HG02852 (cell line): ENCODE results near the gene ITPR2.

ENCODE experiments used
- ATAC-seq: cut with Tn5 transposase; IDR thresholded peaks from one replicate; pipeline ENCODE4 v1.9.1; 2021; ENCODE audit warnings: mild to moderate bottlenecking, moderate library complexity; ENCODE audit not compliant: unreplicated experiment

ITPR2 gene

GRCh38 chr12:26599096-26599695 is 233.8 kb downstream of the ITPR2 start:
- no peak for ATAC-seq

GRCh38 chr12:26595806-26596205 is 237.2 kb downstream of the ITPR2 start:
- no peak for ATAC-seq

DNA sequence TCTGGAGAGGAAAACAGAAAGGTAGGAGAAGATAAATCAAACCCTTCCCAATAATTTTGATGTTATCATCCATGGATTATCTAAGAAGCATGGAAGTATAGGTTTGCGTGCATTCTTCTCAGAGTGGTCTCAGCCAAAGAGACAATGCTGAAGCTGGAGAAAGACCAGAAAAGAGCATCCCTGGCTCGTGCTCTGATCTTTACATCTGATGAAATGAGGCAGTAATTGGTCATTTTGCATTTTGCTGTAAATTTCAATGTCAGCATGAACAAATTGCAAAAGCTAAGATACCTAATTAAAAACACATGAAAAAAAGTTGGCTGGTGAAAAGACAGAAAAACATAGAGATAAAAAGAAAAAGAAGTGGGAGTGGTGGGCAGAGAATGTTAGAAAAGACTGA is 252.4 kb downstream of the ITPR2 start:
- ATAC-seq: no peak

- no peak for ATAC-seq
Observed at GRCh38 chr12:26576266-26576665, 256.7 kb downstream of the ITPR2 start.

DNA sequence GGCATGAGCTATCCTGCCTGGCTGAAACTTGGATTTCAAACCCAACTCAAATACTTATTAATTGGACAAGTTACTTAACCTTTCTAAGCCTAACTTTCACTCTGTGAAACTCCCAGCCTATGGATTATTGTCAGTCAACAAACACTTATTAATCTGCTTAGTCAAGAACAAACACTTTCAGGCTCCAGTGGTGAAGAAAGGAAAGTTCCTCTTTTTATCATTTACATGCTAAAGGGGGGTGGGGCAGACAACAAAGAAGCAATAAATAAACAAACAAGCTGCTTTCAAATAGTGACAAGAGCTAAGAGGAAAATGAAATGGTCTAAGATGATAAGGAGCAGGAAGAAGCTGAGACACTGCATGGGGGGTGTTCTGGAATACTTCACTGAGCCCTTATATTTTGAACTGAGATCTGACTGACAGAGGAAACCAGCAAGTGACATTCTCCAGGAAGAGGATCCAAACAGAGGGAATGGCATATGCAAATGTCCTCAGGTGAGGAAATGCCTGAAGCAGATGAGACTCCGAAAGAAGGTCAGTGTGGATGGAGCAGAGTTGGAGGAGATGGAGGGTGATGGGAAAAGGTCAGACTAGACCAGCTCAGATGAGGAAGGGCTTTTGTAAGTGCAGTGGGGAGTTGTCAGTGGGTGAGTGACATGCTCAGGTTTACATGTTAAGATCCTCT is 259.6 kb downstream of the ITPR2 start:
- no peak for ATAC-seq

- ATAC-seq: no peak
Observed at GRCh38 chr12:26572137-26572536, 260.9 kb downstream of the ITPR2 start.

GRCh38 chr12:26571560-26571959 is 261.4 kb downstream of the ITPR2 start:
- ATAC-seq: no peak

GRCh38 chr12:26567126-26567525 is 265.9 kb downstream of the ITPR2 start:
- ATAC-seq: no peak

GRCh38 chr12:26566675-26567074 is 266.3 kb downstream of the ITPR2 start:
- ATAC-seq: no peak

DNA sequence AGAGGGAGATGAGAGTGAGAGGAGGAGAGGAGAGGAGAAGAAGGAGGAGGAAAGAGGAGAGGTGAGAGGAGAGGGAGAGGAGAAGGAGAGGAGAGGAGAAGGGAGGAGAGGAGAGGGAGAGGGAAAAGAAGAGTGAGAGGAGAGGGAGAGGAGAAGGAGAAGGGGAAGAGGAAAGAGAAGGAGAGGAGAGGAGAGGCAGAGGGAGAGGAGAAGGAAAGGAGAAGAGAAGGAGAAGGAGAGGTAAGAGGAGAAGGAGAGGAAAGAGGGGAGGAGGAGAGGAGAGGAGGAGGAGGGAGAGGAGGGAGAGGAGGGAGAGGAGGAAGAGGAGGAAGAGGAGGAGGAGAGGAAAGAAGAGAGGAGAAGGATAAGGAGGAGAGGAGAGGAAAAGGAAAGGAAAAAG is 266.8 kb downstream of the ITPR2 start:
- no peak for ATAC-seq

- ATAC-seq: no peak
Observed at GRCh38 chr12:26564391-26564790, 268.6 kb downstream of the ITPR2 start.

DNA sequence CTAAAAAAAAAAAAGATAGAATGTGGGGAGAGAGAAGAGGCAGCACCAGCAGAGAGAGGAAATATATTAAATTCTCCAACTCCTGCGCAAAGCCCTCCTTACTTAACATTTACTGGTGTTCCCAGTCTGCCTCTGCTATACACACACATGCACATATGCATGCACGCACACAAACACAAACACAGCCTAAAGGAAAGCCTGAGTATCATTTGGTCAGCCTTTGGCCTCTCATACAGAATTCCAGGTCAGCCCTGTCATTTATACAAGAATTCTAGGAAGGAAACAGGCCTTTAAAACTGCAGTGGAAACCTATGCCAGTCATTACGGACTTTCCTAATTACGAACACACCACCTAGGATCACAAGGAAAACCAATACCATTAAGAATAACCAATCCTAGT is 269.4 kb downstream of the ITPR2 start:
- no peak for ATAC-seq

DNA sequence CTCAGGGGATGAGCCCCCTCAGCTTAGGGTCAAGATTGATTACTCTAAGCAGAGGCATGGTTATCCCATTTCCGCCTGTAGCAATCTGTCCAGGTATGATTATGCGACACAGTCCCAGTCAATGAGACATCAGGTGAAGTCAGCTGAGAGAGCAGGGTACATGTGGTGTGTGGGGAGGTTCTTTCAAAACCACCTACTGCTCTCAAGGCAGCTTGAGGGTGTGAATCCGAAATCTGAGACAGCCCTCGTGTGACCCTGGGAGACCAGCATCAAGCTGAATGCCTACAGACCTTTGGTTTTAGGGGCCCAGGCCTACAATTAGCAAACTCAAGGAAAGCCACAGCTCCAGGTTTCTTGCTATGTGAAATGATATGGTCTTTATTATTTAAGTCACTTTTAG is 275.7 kb downstream of the ITPR2 start:
- no peak for ATAC-seq

- no peak for ATAC-seq
Observed at GRCh38 chr12:26556916-26557315, 276.1 kb downstream of the ITPR2 start.

DNA sequence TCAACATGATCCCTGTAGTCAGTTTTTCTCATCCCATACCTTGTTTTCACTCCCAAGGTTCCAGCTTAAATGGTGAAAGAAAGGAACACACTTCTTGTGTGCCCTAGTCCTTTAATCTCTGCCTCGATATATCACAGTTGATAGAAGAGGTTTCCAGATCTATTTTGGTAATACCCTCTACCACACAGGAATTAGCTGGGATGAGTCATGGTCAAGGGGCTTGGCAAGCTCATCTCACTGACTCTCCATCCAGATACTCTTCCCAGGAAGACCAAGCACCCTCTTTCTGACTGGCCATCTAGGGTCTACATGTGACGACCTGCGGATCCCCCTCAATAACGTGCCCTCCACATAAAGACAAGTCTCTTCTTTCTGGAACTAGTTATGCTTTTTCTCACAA is 277.9 kb downstream of the ITPR2 start:
- ATAC-seq: no peak

GRCh38 chr12:26554332-26554731 is 278.7 kb downstream of the ITPR2 start:
- ATAC-seq: no peak

DNA sequence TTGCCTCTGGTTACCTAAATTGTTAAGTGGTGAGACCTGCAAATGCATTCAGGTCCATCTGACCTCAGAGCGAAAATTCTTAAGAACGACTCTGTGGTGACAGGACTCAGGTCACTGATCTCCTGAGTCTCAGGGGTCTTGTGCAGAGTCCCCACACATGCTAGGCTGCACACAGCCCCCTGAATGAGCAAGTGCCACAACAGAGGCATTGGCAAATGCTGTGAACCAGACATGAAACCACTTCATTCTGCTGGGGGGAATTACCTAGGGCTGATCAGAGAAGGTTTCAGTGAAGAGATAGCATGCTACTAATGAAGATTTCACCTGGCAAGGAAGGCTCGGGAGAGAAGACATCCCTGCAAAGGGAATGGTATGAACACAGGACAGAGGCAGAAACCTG is 281.6 kb downstream of the ITPR2 start:
- no peak for ATAC-seq

DNA sequence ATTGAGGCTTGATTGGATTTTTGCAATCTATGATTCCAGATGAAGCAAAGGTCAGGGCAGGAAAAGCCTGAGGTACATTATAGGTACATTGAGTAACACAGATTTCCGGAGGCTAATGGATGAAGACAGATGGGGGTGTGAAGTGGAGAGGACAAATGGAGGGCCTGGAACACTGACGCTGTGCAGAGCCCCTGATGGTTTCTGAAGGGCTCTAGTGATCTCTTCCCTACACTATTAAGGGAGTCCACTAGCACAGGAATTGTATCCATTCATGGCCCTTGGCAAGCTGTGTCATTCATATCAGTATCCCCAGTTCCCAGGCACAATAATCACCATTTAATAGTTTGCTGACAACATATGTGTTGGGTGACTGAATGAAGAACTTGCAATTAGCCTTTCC is 284.8 kb downstream of the ITPR2 start:
- no peak for ATAC-seq

DNA sequence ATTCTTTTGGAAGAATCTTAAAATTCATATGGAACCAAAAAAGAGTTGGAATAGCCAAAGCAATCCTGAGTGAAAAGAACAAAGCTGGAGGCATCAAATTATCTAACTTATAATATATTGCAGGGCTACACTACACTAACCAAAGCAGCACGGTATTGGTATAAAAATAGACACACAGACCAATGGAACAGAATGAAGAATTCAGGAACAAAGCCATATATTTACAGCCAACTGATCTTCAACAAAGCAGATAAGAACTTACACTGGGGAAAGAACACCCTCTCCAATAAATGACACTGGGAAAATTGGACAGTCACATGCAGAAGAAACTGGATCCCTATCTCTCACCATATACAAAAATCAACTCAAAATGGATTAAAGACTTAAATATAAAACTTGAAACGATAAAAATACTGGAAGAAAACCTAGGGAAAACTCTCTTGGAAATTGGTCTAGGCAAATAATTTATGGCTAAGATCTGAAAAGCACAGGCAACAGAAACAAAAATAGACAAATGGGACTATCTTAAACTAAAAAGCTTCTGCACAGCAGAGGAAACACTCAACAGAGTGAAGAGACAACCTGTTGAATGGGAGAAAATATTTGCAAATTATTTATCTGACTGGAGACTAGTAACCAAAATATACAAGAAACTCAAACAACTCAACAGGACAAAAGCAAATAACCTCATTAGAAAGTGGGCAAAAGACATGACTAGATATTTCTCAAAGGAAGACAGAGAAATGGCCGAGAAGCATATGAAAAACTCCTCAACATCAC is 286.3 kb downstream of the ITPR2 start:
- ATAC-seq: no peak

DNA sequence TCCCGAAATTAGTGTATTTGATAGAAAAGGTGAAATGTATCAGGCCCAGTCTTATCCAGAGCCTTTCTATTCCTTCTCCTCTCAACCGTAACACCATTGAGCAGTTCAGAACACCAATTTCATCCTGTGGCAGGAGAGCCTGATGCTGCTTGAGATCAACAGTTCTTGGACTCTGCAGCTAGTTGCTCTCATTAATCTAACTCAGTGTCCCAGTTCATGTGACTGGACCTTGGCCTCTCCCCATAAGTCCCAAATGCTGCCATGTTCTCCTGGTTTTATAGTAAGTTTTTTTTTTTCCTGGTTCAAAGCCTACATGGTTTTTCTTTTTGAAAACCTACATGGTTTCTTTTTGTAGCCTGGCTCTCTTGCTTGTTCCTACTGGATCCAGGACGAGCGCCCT is 293.9 kb downstream of the ITPR2 start:
- no peak for ATAC-seq

GRCh38 chr12:26537651-26538050 is 295.3 kb downstream of the ITPR2 start:
- no peak for ATAC-seq

- no peak for ATAC-seq
Observed at GRCh38 chr12:26537126-26537525, 295.9 kb downstream of the ITPR2 start.
